Measurements from ENCODE around the gene ABCG5.

Gene ABCG5

GRCh38 chr2:43854671-43855070, 16.0 kb upstream of the ABCG5 start:
- no peak overlapping the region for H3K9ac ChIP-seq (ENCODE audit: low read length)
- H2AFZ ChIP-seq (ENCODE audit: low read depth, low read length, severe bottlenecking): no peak overlapping the region
- H3K79me2 ChIP-seq (ENCODE audit: insufficient read depth, low read length): no peaks in the 10 kb centered on the region
- no peaks in the 10 kb centered on the region for H3K9me2 ChIP-seq (replicated peaks; ENCODE audit: insufficient read depth, low read length)
- no peaks in the 10 kb centered on the region for H3K27me3 ChIP-seq (ENCODE audit: low read length)
- H3K27ac ChIP-seq (ENCODE audit: low read depth, low read length): no peak overlapping the region
- H3K4me3 ChIP-seq (ENCODE audit: insufficient read depth, low read length, poor library complexity, severe bottlenecking): no peak overlapping the region
- no peaks in the 10 kb centered on the region for H3F3A ChIP-seq (ENCODE audit: insufficient read depth)
- TF ChIP-seq CTCF (IDR thresholded peaks at IDR 0.05; ENCODE audit: insufficient read depth, low read length, poor library complexity, severe bottlenecking) (no peak), EZH2phosphoT487 (conservative IDR thresholded peaks at IDR 0.05; ENCODE audit: low read length) (no peak)
- H4K20me1 ChIP-seq (ENCODE audit: low read depth, low read length): no peaks in the 10 kb centered on the region
- no peaks in the 10 kb centered on the region for H3K9me3 ChIP-seq (ENCODE audit: insufficient read depth, low read length)
- no peak overlapping the region for H3K4me2 ChIP-seq (ENCODE audit: low read depth, low read length, poor library complexity, severe bottlenecking)
- H3K36me3 ChIP-seq (ENCODE audit: low read length): no peaks in the 10 kb centered on the region

- Histone ChIP-seq H3K9me2 (replicated peaks; ENCODE audit: insufficient read depth, low read length) (no peaks in the 10 kb centered on the region), H4K20me1 (ENCODE audit: low read depth, low read length) (no peaks in the 10 kb centered on the region), H3K27me3 (ENCODE audit: low read length) (no peaks in the 10 kb centered on the region), H3K4me3 (ENCODE audit: insufficient read depth, low read length, poor library complexity, severe bottlenecking) (no peak overlapping the region), H3K79me2 (ENCODE audit: insufficient read depth, low read length) (no peaks in the 10 kb centered on the region), H3K9me3 (ENCODE audit: insufficient read depth, low read length) (no peaks in the 10 kb centered on the region), H3K36me3 (ENCODE audit: low read length) (no peaks in the 10 kb centered on the region), H3K4me2 (ENCODE audit: low read depth, low read length, poor library complexity, severe bottlenecking) (no peak overlapping the region), H3K27ac (ENCODE audit: low read depth, low read length) (no peak overlapping the region), H2AFZ (ENCODE audit: low read depth, low read length, severe bottlenecking) (no peak overlapping the region), H3F3A (ENCODE audit: insufficient read depth) (no peaks in the 10 kb centered on the region), H3K9ac (ENCODE audit: low read length) (no peak overlapping the region)
- TF ChIP-seq EZH2phosphoT487 (conservative IDR thresholded peaks at IDR 0.05; ENCODE audit: low read length) (no peak), CTCF (IDR thresholded peaks at IDR 0.05; ENCODE audit: insufficient read depth, low read length, poor library complexity, severe bottlenecking) (no peak)
These were observed 14.8 kb upstream of the ABCG5 start for GRCh38 chr2:43853141-43854081.

- Histone ChIP-seq H3K9ac (ENCODE audit: low read length) (no peak overlapping the region), H3K4me2 (ENCODE audit: low read depth, low read length, poor library complexity, severe bottlenecking) (no peak overlapping the region), H3F3A (ENCODE audit: insufficient read depth) (no peaks in the 10 kb centered on the region), H3K9me2 (replicated peaks; ENCODE audit: insufficient read depth, low read length) (no peaks in the 10 kb centered on the region), H3K27ac (ENCODE audit: low read depth, low read length) (no peak overlapping the region), H2AFZ (ENCODE audit: low read depth, low read length, severe bottlenecking) (no peak overlapping the region), H3K4me3 (ENCODE audit: insufficient read depth, low read length, poor library complexity, severe bottlenecking) (no peak overlapping the region), H3K36me3 (ENCODE audit: low read length) (no peaks in the 10 kb centered on the region), H3K79me2 (ENCODE audit: insufficient read depth, low read length) (no peaks in the 10 kb centered on the region), H3K27me3 (ENCODE audit: low read length) (no peaks in the 10 kb centered on the region), H4K20me1 (ENCODE audit: low read depth, low read length) (no peaks in the 10 kb centered on the region), H3K9me3 (ENCODE audit: insufficient read depth, low read length) (no peaks in the 10 kb centered on the region)
- TF ChIP-seq EZH2phosphoT487 (conservative IDR thresholded peaks at IDR 0.05; ENCODE audit: low read length) (no peak), CTCF (IDR thresholded peaks at IDR 0.05; ENCODE audit: insufficient read depth, low read length, poor library complexity, severe bottlenecking) (no peak)
These were observed 13.6 kb upstream of the ABCG5 start for GRCh38 chr2:43852196-43852730.
